Amygdala (tissue), 56 donors: ENCODE measurements around the gene MLLT1.

Source experiments
- DNase-seq, 56 donors: peaks; one replicate each; lab custom pipeline; 2025; lab: John Stamatoyannopoulos, UW

The MLLT1 gene

DNA sequence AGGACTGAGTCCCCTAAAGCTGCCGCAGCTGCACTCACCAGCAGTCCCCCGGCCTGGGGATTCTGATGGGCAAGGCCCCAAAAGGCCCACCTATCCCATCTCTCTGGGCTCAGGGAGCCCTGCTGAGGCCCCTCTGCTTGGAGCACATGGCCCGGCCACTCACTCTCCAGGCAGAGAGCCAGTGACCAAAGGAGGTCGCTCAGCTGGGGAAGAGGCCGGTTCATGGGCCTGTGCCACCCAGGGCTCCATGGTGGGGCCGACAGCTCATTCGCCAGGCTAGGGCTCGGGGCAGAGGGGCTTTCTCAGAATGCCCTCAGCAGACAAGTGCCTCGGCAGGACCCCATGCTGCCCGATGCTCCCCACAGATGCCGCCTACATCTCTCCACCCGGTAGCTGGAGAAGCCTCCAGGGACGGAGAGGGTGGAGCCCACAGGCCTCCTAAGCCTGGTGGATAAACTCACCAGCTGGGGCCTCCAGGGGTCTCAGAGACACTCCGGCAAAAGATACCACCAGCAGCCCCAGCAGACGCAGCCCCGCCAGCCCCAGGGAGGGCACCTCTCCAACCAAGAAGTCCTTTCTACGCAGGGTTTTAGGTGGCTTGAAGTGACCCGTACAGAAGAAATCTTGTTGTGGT is 54.4 kb downstream of the MLLT1 start:
- DNase-seq = no peak

DNA sequence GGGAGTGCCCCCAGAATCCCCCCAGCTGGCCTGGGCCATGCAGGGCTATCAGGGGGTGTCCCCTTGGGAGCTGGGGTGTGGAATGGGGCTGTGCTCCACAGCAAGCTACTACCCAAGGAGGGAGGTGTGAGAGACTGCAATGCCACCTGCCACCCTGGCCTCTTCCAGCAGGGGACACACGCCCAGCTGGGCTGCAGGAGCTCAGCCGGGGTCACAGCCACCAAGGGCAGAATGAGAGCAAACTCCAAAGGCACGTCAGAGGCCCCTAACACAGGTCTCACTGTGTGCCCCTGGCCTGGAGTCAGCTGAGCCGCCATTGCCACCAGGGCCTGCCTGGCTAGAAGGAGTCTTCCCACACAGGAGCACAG is 55.5 kb downstream of the MLLT1 start:
- no peak for DNase-seq

DNA sequence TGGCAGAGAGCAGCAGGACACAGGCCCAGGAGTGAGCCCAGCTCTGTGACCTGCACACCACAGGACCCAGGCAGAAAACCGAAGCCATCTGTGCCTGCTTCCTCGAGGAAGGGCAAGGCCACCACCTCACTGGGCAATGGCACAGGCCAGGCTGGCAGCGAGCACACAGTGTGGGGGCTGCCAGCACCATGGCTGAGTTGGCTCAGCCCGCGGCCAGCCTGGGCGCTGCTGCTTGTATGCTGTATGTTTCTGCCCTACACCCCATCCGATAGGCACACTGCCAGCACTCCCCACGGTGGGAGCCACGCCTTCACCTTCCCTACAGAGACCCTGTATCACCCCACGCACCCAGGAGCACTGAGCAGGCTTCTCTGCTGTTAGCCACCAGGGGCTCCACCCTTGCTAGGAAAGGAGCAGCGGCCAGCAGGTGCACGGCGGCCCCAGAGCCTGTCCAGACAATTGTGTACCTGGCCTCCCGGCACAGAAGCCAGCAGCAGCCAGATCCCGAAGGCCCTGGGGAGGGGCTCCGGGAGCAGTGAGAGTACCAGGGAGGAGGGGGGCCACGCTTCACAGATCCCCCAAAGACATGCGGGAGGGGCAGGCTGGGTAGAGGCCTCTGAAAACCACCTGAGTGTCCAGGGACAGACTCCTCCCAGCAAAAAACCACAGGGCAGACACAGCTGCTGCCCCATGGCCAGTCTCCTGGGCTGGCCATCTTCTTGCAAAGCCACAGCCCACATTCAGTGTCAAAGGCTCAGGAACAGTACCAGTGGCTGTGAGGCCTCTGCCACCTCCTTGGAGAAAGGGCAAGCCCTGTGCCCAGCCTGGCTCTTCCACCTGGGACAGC is 56.1 kb downstream of the MLLT1 start:
- no peak for DNase-seq

DNA sequence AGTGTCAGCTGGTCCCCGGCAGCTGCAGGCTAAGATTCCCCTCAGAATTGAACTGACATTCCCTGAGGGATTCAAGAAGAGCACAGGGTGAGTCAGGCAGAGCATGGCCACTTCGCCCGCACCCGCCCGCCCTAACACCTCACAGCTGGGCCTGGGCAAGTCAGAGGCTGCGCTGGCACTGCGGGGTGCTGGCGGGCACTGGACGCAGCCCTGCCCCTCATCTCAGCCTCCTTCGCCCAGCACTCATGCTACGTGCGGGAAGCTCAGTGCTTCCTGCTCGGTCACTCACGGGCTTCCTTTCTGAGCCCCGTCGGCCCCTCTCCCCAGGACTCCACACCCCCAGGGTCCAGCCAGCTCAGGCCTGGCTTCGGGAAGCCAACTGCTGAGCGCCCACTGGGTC is 56.9 kb downstream of the MLLT1 start:
- DNase-seq = no peak

GRCh38 chr19:6221878-6222746 is 57.7 kb downstream of the MLLT1 start:
- DNase-seq = no peak

DNA sequence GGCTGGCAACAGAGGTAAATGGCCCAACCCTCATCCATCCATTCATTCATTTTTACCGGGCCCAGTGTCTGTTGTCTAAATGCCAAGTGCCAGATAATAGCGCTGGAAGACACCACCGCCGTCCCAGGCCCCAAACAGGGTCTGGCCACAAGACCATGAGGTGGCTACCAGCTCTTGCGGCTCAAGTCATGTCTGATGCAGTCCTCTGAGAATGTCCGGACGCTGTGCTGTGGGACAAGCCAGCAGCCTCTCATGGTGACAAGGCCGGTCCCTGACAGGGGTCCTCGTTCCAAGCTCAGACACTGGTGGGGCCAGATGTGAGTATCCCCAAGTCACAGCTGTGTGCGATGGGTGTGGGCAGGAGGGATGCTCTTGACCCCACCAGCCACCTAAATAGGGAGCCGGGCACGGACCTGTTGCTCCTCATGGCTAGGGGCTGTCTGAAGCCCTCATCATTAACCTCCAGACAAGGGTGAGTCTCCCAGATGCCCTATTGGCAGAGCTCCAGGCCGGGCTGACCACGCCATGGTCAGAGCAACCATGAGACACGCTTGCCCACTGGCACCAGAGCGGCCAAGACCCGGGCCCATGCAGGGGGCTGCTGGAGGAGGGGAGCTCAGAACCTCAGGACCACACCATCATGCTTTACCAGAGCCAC is 58.4 kb downstream of the MLLT1 start:
- DNase-seq = no peak

- DNase-seq = no peak
Measured at GRCh38 chr19:6220385-6221191, 59.2 kb downstream of the MLLT1 start.

- no peak for DNase-seq
Measured at GRCh38 chr19:6219586-6220290, 60.0 kb downstream of the MLLT1 start.

DNA sequence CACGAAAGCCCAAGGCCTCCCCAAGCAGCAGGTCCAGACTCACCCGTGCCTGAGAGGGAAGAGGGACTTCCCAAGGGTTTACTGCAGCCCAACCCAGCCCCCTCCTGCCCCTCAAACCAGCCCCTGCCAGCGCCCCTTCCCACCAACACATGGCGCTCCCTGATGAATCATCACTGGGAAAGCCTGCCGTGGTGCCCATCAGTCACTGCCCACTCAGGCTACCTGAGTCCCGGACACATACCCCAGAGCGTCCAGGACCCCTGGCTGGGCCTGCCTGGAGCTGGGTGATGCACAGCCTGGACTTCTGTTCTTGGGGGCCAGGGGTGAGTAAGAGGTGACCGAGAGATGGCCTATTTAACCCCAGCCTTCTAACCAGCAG is 60.6 kb downstream of the MLLT1 start:
- no peak for DNase-seq

- peak in 55 of 56 donors; percentile 27 to 92 (median 77) for DNase-seq
Measured at GRCh38 chr19:6218491-6219146, 61.2 kb downstream of the MLLT1 start.

GRCh38 chr19:6217752-6218334 is 61.9 kb downstream of the MLLT1 start:
- no peak for DNase-seq

GRCh38 chr19:6216996-6217751 is 62.6 kb downstream of the MLLT1 start:
- peak in 9 of 56 donors; percentile 10 to 52 (median 29) for DNase-seq

GRCh38 chr19:6216236-6216995 is 63.4 kb downstream of the MLLT1 start:
- DNase-seq = no peak

DNA sequence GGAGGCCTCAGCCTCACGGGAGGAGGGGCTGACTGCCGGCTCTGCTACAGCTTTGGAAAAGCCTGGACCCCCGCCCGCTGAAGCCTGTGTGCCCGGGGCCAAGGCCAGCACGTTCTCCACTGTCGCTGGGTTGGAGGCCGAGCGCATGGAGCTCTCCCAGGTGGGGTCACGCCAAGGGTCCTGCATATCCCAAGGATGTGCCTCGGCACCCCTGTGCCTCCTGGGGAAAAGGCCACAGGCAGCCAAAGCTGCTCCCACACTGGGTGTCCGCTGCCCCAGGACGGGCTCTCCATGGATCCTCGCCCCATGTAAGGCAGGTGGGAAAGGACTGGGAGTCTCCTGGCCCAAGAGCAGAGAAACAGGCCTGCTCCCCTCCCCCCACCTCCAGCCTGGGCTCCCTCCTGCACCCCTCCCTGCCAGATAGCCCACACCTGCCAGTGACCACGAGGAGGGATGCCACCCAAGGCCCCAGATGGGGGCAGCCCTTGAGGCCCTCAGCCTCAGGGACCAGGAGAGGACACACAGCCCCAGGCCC is 64.0 kb downstream of the MLLT1 start:
- DNase-seq = no peak

GRCh38 chr19:6214881-6215541 is 64.8 kb downstream of the MLLT1 start:
- no peak for DNase-seq
